ENCODE data around the gene TP53RK. TPM values are rescaled to one million over a fixed set of nuclear protein-coding genes. Genes with fewer than 3 reads are reported as not detected.

TP53RK gene
- total RNA-seq, 1 donor from 2014 or later: 12.0 TPM

DNA sequence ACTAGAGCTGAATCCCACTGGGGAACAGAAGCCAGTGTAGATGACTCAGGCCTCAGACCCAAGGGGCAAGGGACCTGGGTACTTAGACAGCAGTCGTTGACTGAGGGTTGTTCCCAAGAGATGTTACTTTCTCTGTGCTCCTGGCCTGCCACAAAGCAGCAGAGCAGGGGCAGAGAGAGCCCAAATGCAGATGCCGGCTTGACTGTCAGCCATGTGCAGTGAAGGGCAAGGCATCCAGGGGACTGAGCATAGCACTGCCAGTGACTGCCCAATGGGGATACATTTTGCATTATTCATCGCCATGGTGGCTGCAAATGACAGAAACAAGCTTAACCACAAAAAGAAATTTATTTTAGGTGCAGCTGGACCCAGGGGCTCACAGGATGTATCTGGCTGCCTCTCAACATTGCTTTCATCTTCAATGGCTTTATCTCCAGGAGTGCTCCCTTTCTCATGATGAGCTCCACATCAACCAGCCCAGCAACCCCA lies 7.6 kb upstream of the TP53RK start:
- no peak overlapping the region for H3K4me3 Mint-ChIP-seq (ENCODE audit: unreplicated experiment)
- DNase-seq (ENCODE audit: low spot score): no peak
- H3K9me3 Mint-ChIP-seq (ENCODE audit: low read depth): peaks cover 5% of the 10 kb centered on the region
- no peaks in the 10 kb centered on the region for H3K27me3 Mint-ChIP-seq (ENCODE audit: low read depth)
- H3K36me3 Mint-ChIP-seq (ENCODE audit: low read depth): no peaks in the 10 kb centered on the region
- TF ChIP-seq CTCF (IDR thresholded peaks at IDR 0.05): no peak
- peaks cover 18% of the 10 kb centered on the region for H3K4me1 Mint-ChIP-seq (ENCODE audit: low read depth)
- H3K27ac Mint-ChIP-seq (ENCODE audit: unreplicated experiment): no peak overlapping the region

GRCh38 chr20:46695892-46696291 lies 6.6 kb upstream of the TP53RK start:
- no peak for TF ChIP-seq CTCF (IDR thresholded peaks at IDR 0.05)
- no peaks in the 10 kb centered on the region for H3K27me3 Mint-ChIP-seq (ENCODE audit: low read depth)
- H3K4me1 Mint-ChIP-seq (ENCODE audit: low read depth): peaks cover 19% of the 10 kb centered on the region
- DNase-seq (ENCODE audit: low spot score): no peak
- no peaks in the 10 kb centered on the region for H3K36me3 Mint-ChIP-seq (ENCODE audit: low read depth)
- peak overlapping the region; percentile 83 for H3K27ac Mint-ChIP-seq (ENCODE audit: unreplicated experiment)
- H3K4me3 Mint-ChIP-seq (ENCODE audit: unreplicated experiment): no peak overlapping the region
- H3K9me3 Mint-ChIP-seq (ENCODE audit: low read depth): peaks cover 5% of the 10 kb centered on the region

GRCh38 chr20:46694484-46694883 lies 5.2 kb upstream of the TP53RK start:
- H3K36me3 Mint-ChIP-seq (ENCODE audit: low read depth): no peaks in the 10 kb centered on the region
- H3K4me3 Mint-ChIP-seq (ENCODE audit: unreplicated experiment): no peak overlapping the region
- DNase-seq (ENCODE audit: low spot score): no peak
- no peaks in the 10 kb centered on the region for H3K27me3 Mint-ChIP-seq (ENCODE audit: low read depth)
- H3K9me3 Mint-ChIP-seq (ENCODE audit: low read depth): peaks cover 2% of the 10 kb centered on the region
- TF ChIP-seq CTCF (IDR thresholded peaks at IDR 0.05): no peak
- peaks cover 29% of the 10 kb centered on the region for H3K4me1 Mint-ChIP-seq (ENCODE audit: low read depth)
- peak overlapping the region; percentile 51 for H3K27ac Mint-ChIP-seq (ENCODE audit: unreplicated experiment)

DNA sequence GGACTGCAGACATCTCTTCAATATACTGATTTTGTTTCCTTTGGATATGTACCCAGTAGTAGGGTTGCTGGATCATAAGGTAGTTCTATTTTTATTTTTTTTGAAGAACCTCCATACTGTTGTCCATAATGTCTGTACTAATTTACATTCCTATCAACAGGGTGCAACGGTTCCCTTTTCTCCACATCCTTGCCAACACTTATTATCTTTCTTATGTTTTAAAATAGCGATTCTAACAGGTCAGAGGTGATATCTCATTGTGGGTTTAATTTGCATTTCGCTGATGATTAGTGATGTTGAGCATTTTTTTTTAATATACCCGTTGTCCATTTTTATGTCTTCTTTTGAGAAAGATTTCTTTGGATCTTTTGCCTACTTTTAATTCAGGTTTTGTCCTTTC lies 2.0 kb upstream of the TP53RK start:
- H3K27ac Mint-ChIP-seq (ENCODE audit: unreplicated experiment): no peak overlapping the region
- H3K36me3 Mint-ChIP-seq (ENCODE audit: low read depth): peaks cover 3% of the 10 kb centered on the region
- H3K4me1 Mint-ChIP-seq (ENCODE audit: low read depth): peaks cover 48% of the 10 kb centered on the region
- TF ChIP-seq CTCF (IDR thresholded peaks at IDR 0.05): no peak
- no peaks in the 10 kb centered on the region for H3K27me3 Mint-ChIP-seq (ENCODE audit: low read depth)
- DNase-seq (ENCODE audit: low spot score): no peak
- H3K9me3 Mint-ChIP-seq (ENCODE audit: low read depth): peaks cover 2% of the 10 kb centered on the region
- H3K4me3 Mint-ChIP-seq (ENCODE audit: unreplicated experiment): no peak overlapping the region

- H3K27ac Mint-ChIP-seq (ENCODE audit: unreplicated experiment): peak overlapping the region; percentile 95
- peaks cover 2% of the 10 kb centered on the region for H3K9me3 Mint-ChIP-seq (ENCODE audit: low read depth)
- DNase-seq (ENCODE audit: low spot score): no peak
- H3K36me3 Mint-ChIP-seq (ENCODE audit: low read depth): peaks cover 5% of the 10 kb centered on the region
- TF ChIP-seq CTCF (IDR thresholded peaks at IDR 0.05): no peak
- H3K4me3 Mint-ChIP-seq (ENCODE audit: unreplicated experiment): peak overlapping the region; percentile 76
- H3K4me1 Mint-ChIP-seq (ENCODE audit: low read depth): peaks cover 44% of the 10 kb centered on the region
- H3K27me3 Mint-ChIP-seq (ENCODE audit: low read depth): no peaks in the 10 kb centered on the region
Measured at GRCh38 chr20:46690219-46691106, 1.2 kb upstream of the TP53RK start.
